ENCODE data around the gene ZNF492. TPM values are rescaled to one million over a fixed set of nuclear protein-coding genes. Genes with fewer than 3 reads are reported as not detected.

Gene ZNF492
- total and polyA plus RNA-seq, 10 donors = 0.04 to 1.3 (median 0.73) TPM; not detected in 1

DNA sequence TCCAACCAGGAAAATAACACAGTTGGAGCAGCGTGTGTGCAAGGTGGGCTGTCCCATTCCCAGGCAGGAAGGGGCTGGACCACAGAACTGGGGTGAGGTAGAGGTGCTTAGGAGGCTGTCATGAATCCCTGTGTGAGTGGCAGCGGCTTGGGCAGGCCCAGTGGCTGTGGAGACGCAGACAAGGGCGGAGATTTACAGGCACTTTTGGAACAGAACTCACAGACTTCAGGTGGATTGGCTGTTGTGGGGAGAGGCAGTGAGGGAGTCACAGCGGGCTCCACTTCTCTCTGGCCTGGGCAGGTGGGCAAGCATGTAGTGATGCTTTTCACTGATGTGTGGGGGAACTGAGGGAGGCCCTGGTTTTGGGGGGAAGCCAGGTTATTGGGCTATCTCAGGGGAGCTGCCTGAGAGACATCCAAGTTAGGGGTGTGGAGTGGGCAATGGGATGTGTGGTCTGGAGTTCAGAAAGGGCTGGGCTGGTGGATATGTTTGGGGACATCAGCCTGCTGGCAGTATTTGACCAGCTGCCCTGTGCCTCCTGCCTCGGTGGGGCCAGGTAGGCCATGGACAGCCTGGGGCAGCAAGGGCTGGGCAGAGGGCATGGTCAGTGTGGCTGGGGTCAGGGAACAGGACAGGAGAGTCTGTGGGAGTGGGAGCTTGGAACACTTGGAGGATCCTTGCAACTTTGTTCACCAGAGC, 27.0 kb upstream of the ZNF492 start:
- H3K27me3 ChIP-seq (replicated peaks in 1 of 7) = no peaks in the 10 kb centered on the region
- DNase-seq = no peak
- intact Hi-C loops (cut with DNase I; ENCODE audit: low total_unique reads) = no loop called here
- H3K4me3 ChIP-seq = no peak overlapping the region
- H3K9me3 ChIP-seq = peaks cover 0 to 97% (median 36%) of the 10 kb centered on the region in 8 donors
- no peaks in the 10 kb centered on the region for H3K36me3 ChIP-seq
- whole genome bisulfite sequencing, 5 donors = 61 to 78% (median 73%) methylated on average over 6 of the region's 6 CpGs
- TF ChIP-seq POLR2A (IDR thresholded peaks at IDR 0.05) = no peak
- TF ChIP-seq, protein P1, sequence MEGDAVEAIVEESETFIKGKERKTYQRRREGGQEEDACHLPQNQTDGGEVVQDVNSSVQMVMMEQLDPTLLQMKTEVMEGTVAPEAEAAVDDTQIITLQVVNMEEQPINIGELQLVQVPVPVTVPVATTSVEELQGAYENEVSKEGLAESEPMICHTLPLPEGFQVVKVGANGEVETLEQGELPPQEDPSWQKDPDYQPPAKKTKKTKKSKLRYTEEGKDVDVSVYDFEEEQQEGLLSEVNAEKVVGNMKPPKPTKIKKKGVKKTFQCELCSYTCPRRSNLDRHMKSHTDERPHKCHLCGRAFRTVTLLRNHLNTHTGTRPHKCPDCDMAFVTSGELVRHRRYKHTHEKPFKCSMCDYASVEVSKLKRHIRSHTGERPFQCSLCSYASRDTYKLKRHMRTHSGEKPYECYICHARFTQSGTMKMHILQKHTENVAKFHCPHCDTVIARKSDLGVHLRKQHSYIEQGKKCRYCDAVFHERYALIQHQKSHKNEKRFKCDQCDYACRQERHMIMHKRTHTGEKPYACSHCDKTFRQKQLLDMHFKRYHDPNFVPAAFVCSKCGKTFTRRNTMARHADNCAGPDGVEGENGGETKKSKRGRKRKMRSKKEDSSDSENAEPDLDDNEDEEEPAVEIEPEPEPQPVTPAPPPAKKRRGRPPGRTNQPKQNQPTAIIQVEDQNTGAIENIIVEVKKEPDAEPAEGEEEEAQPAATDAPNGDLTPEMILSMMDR (IDR thresholded peaks at IDR 0.05 in 8 of 11, conservative IDR thresholded peaks at IDR 0.05 in 3 of 11) = no peak
- no peak for TF ChIP-seq POLR2AphosphoS5 (IDR thresholded peaks at IDR 0.05)
- H3K4me1 ChIP-seq = no peaks in the 10 kb centered on the region
- no peak overlapping the region for H3K27ac ChIP-seq

DNA sequence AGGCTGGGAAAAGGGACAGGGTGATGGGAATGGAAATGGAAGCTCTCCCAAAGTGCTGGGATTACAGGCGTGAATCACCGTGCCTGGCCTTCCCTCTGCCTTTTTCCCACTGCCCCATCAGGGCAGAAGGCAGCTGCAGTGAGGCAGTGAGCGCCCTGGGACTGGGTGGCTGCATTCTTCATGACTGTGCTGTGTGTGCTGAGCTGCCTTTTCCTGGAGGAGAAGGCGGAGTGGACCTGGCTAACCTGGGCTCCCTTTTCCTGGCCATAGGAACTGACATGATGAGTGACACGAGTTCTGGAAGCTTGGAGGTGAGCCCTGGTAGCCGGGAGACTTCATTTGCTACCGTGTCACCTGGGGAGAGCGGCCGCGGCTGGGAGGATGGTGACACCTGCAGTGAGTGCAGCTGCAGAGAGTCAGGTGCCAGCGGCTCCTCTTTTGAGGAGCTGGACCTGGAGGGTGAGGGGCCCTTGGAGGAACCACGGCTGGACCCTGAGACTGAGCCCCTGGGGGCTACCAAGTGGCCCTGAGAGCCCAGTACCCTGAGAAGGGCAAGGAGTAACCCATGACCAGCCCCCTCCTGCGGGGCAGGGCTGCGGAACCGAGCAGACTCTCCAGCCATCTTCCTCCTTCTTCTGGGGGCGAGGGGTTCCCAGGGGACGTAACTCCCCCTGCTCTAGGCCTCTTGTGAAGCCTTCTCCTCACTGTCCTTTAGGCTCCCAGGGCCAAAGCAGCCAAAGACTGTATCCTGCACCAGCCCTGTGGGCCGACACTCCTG, 26.3 kb upstream of the ZNF492 start:
- intact Hi-C loops (cut with DNase I; ENCODE audit: low total_unique reads) = no loop called here
- 72 to 80% (median 77%) methylated on average over 9 to 18 of the region's 18 CpGs for WGBS, 5 donors
- H3K27me3 ChIP-seq (replicated peaks in 1 of 7) = no peaks in the 10 kb centered on the region
- no peak overlapping the region for H3K27ac ChIP-seq
- no peak overlapping the region for H3K4me3 ChIP-seq
- TF ChIP-seq POLR2A (IDR thresholded peaks at IDR 0.05) (no peak), POLR2AphosphoS5 (IDR thresholded peaks at IDR 0.05) (no peak)
- TF ChIP-seq, protein P1 (IDR thresholded peaks at IDR 0.05 in 8 of 11, conservative IDR thresholded peaks at IDR 0.05 in 3 of 11) = no peak
- no peaks in the 10 kb centered on the region for H3K36me3 ChIP-seq
- no peaks in the 10 kb centered on the region for H3K4me1 ChIP-seq
- no peak for DNase-seq
- peaks cover 0 to 97% (median 35%) of the 10 kb centered on the region in 8 donors for H3K9me3 ChIP-seq

DNA sequence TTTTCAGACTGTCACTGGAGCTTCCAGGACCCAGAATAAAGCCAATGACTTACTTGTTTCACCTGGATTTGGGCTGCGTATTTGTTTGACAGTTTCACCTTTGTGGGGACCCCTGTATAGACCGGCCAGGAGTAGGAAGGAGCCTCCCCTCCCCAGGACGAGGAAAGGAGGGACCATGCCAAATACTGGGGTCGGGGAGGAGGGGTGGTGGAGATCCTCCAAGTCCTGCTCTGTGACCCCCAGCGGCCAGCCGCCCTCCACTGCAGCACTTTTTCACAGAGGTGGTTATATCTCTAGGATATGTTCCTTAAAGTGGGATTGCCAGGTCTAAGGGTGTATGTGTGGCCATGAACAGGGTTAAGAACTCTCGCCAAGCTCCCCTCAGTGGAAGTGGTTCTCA, 25.7 kb upstream of the ZNF492 start:
- H3K4me3 ChIP-seq = no peak overlapping the region
- no peaks in the 10 kb centered on the region for H3K36me3 ChIP-seq
- TF ChIP-seq, protein P1 (IDR thresholded peaks at IDR 0.05 in 8 of 11, conservative IDR thresholded peaks at IDR 0.05 in 3 of 11) = no peak
- TF ChIP-seq POLR2AphosphoS5 (IDR thresholded peaks at IDR 0.05) (no peak), POLR2A (IDR thresholded peaks at IDR 0.05) (no peak)
- no peaks in the 10 kb centered on the region for H3K27me3 ChIP-seq (replicated peaks in 1 of 7)
- no peaks in the 10 kb centered on the region for H3K4me1 ChIP-seq
- no peak overlapping the region for H3K27ac ChIP-seq
- WGBS, 5 donors = 77 to 83% (median 81%) methylated on average over 7 of the region's 7 CpGs
- H3K9me3 ChIP-seq = peaks cover 0 to 96% (median 31%) of the 10 kb centered on the region in 8 donors
- no peak for DNase-seq
- intact Hi-C loops (cut with DNase I; ENCODE audit: low total_unique reads) = no loop called here

DNA sequence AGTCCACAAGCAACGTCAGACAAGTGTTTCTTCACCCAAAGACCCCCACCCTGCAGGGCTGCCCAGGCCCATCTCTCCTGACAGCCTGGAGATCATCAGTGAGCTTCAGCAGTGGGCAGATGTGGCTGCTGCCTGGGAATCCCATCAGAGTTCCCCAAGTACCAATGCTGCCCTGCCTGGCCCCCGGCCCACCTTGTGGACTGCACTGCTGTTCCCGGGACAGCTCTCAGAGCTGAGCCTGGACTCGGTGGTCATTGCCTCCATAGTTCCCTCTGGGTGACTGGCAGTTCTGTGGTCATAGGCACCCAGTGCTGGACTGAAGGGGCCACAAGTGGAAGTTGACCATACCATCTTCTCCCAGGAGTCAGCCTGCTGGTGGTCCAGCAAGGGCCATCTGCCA, 24.5 kb upstream of the ZNF492 start:
- H3K9me3 ChIP-seq = peaks cover 0 to 92% (median 27%) of the 10 kb centered on the region in 8 donors
- 62 to 86% (median 79%) methylated on average over 1 to 4 of the region's 4 CpGs for WGBS, 5 donors
- DNase-seq = no peak

More for the DNA sequence above, 24.5 kb upstream of the ZNF492 start:
- intact Hi-C loops (cut with DNase I; ENCODE audit: low total_unique reads) = no loop called here
- Histone ChIP-seq H3K4me1 (no peaks in the 10 kb centered on the region), H3K4me3 (no peak overlapping the region), H3K27ac (no peak overlapping the region), H3K27me3 (replicated peaks in 1 of 7) (no peaks in the 10 kb centered on the region), H3K36me3 (no peaks in the 10 kb centered on the region)
- TF ChIP-seq, protein P1 (IDR thresholded peaks at IDR 0.05 in 8 of 11, conservative IDR thresholded peaks at IDR 0.05 in 3 of 11) = no peak
- no peak for TF ChIP-seq POLR2AphosphoS5 (IDR thresholded peaks at IDR 0.05)
- TF ChIP-seq POLR2A (IDR thresholded peaks at IDR 0.05) = no peak
